ENCODE measurements around the gene EFNA1.

EFNA1 gene

GRCh38 chr1:155099331-155099730 is 28.3 kb upstream of the EFNA1 start:
- Histone ChIP-seq H3K9me2 (replicated peaks; ENCODE audit: insufficient read depth, low read length) (no peaks in the 10 kb centered on the region), H4K20me1 (ENCODE audit: insufficient read depth, low read length) (no peaks in the 10 kb centered on the region), H3K9ac (ENCODE audit: low read length) (no peak overlapping the region), H3K4me2 (ENCODE audit: low read depth, low read length) (no peak overlapping the region), H3K36me3 (replicated peaks; ENCODE audit: insufficient read depth, low read length) (no peaks in the 10 kb centered on the region), H3K4me3 (ENCODE audit: low read length) (no peak overlapping the region), H3K79me2 (ENCODE audit: low read length) (no peaks in the 10 kb centered on the region), H3K27me3 (replicated peaks; ENCODE audit: insufficient read depth, low read length) (peaks cover 31% of the 10 kb centered on the region), H3F3A (ENCODE audit: insufficient read depth, low read length) (no peaks in the 10 kb centered on the region), H2AFZ (ENCODE audit: low read length) (no peak overlapping the region), H3K9me3 (replicated peaks; ENCODE audit: insufficient read depth, low read length) (no peaks in the 10 kb centered on the region), H3K4me1 (ENCODE audit: low read length) (peaks cover 4% of the 10 kb centered on the region), H3K27ac (ENCODE audit: low read length) (no peak overlapping the region)
- no peak for DNase-seq
- TF ChIP-seq EZH2phosphoT487 (IDR thresholded peaks at IDR 0.05; ENCODE audit: low read length) (no peak), EZH2 (optimal IDR thresholded peaks at IDR 0.05; ENCODE audit: low read depth, low read length) (no peak), CTCF (IDR thresholded peaks at IDR 0.05; ENCODE audit: low read length) (no peak)

GRCh38 chr1:155103325-155103724 is 24.4 kb upstream of the EFNA1 start:
- no peak for DNase-seq
- Histone ChIP-seq H3K36me3 (replicated peaks; ENCODE audit: insufficient read depth, low read length) (no peaks in the 10 kb centered on the region), H2AFZ (ENCODE audit: low read length) (no peak overlapping the region), H3K9ac (ENCODE audit: low read length) (no peak overlapping the region), H3K4me3 (ENCODE audit: low read length) (no peak overlapping the region), H3K9me2 (replicated peaks; ENCODE audit: insufficient read depth, low read length) (no peaks in the 10 kb centered on the region), H3K27ac (ENCODE audit: low read length) (no peak overlapping the region), H4K20me1 (ENCODE audit: insufficient read depth, low read length) (no peaks in the 10 kb centered on the region), H3F3A (ENCODE audit: insufficient read depth, low read length) (no peaks in the 10 kb centered on the region), H3K79me2 (ENCODE audit: low read length) (no peaks in the 10 kb centered on the region), H3K4me2 (ENCODE audit: low read depth, low read length) (no peak overlapping the region), H3K4me1 (ENCODE audit: low read length) (no peaks in the 10 kb centered on the region), H3K9me3 (replicated peaks; ENCODE audit: insufficient read depth, low read length) (no peaks in the 10 kb centered on the region), H3K27me3 (replicated peaks; ENCODE audit: insufficient read depth, low read length) (peaks cover 30% of the 10 kb centered on the region)
- TF ChIP-seq CTCF (IDR thresholded peaks at IDR 0.05; ENCODE audit: low read length) (no peak), EZH2 (optimal IDR thresholded peaks at IDR 0.05; ENCODE audit: low read depth, low read length) (no peak), EZH2phosphoT487 (IDR thresholded peaks at IDR 0.05; ENCODE audit: low read length) (no peak)

GRCh38 chr1:155104605-155105534 is 22.8 kb upstream of the EFNA1 start:
- no peaks in the 10 kb centered on the region for H3K9me3 ChIP-seq (replicated peaks; ENCODE audit: insufficient read depth, low read length)
- H2AFZ ChIP-seq (ENCODE audit: low read length), result no peak overlapping the region
- no peak for DNase-seq
- no peaks in the 10 kb centered on the region for H3K79me2 ChIP-seq (ENCODE audit: low read length)
- peaks cover 30% of the 10 kb centered on the region for H3K27me3 ChIP-seq (replicated peaks; ENCODE audit: insufficient read depth, low read length)
- no peaks in the 10 kb centered on the region for H3K4me1 ChIP-seq (ENCODE audit: low read length)
- H3K36me3 ChIP-seq (replicated peaks; ENCODE audit: insufficient read depth, low read length), result no peaks in the 10 kb centered on the region
- TF ChIP-seq EZH2 (optimal IDR thresholded peaks at IDR 0.05; ENCODE audit: low read depth, low read length), result no peak
- H3K9ac ChIP-seq (ENCODE audit: low read length), result no peak overlapping the region
- H3F3A ChIP-seq (ENCODE audit: insufficient read depth, low read length), result no peaks in the 10 kb centered on the region
- no peaks in the 10 kb centered on the region for H3K9me2 ChIP-seq (replicated peaks; ENCODE audit: insufficient read depth, low read length)
- no peak overlapping the region for H3K27ac ChIP-seq (ENCODE audit: low read length)
- H4K20me1 ChIP-seq (ENCODE audit: insufficient read depth, low read length), result no peaks in the 10 kb centered on the region
- no peak overlapping the region for H3K4me2 ChIP-seq (ENCODE audit: low read depth, low read length)
- no peak overlapping the region for H3K4me3 ChIP-seq (ENCODE audit: low read length)

- Histone ChIP-seq H3K4me3 (ENCODE audit: low read length) (no peak overlapping the region), H3K4me2 (ENCODE audit: low read depth, low read length) (no peak overlapping the region), H3K27me3 (replicated peaks; ENCODE audit: insufficient read depth, low read length) (peaks cover 30% of the 10 kb centered on the region), H3K4me1 (ENCODE audit: low read length) (no peaks in the 10 kb centered on the region), H3K9ac (ENCODE audit: low read length) (no peak overlapping the region), H3K9me2 (replicated peaks; ENCODE audit: insufficient read depth, low read length) (no peaks in the 10 kb centered on the region), H3K27ac (ENCODE audit: low read length) (no peak overlapping the region), H2AFZ (ENCODE audit: low read length) (no peak overlapping the region), H3K9me3 (replicated peaks; ENCODE audit: insufficient read depth, low read length) (no peaks in the 10 kb centered on the region), H3K79me2 (ENCODE audit: low read length) (no peaks in the 10 kb centered on the region), H4K20me1 (ENCODE audit: insufficient read depth, low read length) (no peaks in the 10 kb centered on the region), H3F3A (ENCODE audit: insufficient read depth, low read length) (no peaks in the 10 kb centered on the region), H3K36me3 (replicated peaks; ENCODE audit: insufficient read depth, low read length) (no peaks in the 10 kb centered on the region)
- DNase-seq, result no peak
- no peak for TF ChIP-seq CTCF (IDR thresholded peaks at IDR 0.05; ENCODE audit: low read length)
- no peak for TF ChIP-seq EZH2phosphoT487 (IDR thresholded peaks at IDR 0.05; ENCODE audit: low read length)
Measured at GRCh38 chr1:155105604-155106011, 22.1 kb upstream of the EFNA1 start.
